Measurements from ENCODE around the gene HDAC2. TPM values are rescaled to one million over a fixed set of nuclear protein-coding genes. Genes with fewer than 3 reads are reported as not detected.
A peak's percentile ranks its signal among the peaks of the same experiment; 100 is the strongest.
"Not testable (repeated sequence)": the region's sequence is repeated elsewhere in the genome, so short reads cannot be mapped to it uniquely, and the experiment has no call there.

HDAC2 gene
- polyA plus RNA-seq, 3 donors: 224 to 240 (median 227) TPM

DNA sequence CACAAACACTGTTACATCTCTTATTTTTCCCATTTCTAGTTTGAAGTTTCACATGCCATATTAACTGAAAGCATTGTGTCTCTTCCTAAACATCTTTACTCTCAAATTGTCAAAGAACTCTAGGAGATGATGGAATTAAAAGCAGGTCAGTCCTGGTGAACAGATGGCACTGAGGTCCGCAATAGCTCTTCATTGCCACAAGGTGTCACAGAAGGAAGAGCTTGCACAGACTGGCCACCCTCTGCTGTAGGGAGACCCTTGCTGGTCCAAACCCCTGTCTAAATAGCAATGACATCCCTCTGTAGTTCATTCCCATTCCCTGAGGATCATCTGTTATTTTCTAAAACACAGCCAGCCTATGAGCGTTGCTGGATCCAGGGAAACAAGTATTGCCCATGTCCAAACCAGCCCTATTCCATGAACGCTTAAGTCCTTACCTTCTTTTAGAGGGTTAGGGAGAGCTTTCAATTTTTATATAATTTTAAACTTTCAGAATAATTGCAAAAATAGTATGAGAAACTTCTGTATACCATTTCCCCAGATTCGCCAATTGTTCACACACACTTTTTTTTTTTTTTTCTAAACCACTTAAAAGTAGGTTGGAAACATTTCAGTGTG, 10.1 kb upstream of the HDAC2 start:
- peak; percentile 12 for DNase-seq

DNA sequence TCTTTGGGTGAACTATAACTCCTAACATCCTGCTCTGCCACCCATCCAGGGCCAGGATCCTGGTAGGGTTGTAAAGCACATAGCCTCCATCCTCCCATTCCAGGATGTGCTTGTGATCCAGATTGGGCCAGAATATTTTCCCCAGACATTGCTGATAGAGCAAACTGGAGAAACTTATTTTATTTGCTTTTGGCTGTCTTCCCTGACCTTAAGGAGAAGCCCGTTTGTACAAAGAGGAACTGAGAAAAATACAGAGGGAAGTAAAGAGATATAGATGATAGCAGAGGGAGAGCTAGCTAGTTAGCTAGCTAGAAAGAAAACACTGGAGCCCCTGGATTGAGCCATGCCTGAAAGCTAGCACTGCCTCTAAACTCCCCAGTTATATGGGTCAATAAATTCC, 9.0 kb upstream of the HDAC2 start:
- DNase-seq: no peak

DNA sequence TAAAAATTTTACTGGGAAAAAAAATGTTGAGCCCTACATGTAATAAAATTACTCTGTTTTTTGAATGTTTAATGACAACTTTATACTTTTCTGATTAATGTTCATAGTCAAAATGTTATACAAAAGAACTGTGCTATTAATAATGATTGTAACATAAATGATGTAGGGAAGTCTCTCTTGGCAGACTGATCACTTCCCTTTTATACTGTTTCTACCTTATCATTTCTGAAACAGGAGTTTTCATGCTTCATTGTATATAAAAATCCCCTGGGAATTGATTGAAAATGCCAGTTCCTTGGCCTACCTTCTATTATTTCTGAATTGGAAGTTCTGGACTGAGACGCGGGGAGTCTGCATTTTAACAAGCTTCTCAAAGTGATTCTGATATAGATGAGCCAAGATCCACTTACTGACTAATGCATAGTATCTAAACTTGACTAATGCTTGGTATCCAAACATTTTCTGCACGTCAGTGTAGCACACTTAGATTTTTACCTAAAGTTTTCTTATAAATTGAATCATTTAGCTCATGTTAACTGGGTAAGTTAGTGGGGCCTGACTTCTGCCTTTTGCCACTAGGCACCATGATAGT, 7.2 kb upstream of the HDAC2 start:
- DNase-seq: no peak

DNA sequence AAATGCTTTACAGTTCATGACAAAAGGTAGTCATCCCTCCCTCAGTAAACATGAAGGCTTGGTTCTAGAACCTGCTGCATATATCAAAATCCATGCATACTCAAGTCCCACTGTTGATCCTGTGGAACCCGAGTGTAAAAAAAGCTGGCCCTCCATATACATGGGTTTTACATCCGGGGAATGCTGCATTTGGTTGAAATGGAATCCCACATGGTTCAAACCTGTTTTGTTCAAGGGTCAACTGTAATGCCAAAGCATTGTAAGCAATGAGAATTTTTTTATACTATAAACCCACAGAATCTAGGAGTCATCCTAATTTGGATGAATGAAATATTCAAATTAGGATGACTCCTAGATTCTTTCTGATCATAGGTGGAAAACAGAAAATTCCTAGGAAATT, 5.9 kb upstream of the HDAC2 start:
- no peak for DNase-seq

DNA sequence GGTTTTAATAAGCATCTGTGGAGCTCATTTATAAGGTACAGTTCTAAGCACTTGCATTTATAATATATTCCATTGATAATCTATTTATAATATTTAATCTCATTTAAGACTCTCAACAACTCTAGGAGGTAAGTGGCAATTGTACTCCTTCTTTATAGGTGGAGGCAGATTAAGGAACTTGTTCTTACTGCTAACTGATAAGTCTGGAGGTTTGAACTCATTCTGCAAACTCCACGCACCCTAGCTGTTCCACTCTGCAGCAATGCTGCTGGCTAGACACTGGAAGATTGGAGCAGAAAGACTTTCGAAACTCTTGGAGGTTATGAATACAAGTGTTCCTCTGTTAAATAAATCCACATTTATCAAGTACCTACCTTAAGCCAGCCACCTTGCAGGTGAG, 793 bp upstream of the HDAC2 start:
- no peak for DNase-seq

DNA sequence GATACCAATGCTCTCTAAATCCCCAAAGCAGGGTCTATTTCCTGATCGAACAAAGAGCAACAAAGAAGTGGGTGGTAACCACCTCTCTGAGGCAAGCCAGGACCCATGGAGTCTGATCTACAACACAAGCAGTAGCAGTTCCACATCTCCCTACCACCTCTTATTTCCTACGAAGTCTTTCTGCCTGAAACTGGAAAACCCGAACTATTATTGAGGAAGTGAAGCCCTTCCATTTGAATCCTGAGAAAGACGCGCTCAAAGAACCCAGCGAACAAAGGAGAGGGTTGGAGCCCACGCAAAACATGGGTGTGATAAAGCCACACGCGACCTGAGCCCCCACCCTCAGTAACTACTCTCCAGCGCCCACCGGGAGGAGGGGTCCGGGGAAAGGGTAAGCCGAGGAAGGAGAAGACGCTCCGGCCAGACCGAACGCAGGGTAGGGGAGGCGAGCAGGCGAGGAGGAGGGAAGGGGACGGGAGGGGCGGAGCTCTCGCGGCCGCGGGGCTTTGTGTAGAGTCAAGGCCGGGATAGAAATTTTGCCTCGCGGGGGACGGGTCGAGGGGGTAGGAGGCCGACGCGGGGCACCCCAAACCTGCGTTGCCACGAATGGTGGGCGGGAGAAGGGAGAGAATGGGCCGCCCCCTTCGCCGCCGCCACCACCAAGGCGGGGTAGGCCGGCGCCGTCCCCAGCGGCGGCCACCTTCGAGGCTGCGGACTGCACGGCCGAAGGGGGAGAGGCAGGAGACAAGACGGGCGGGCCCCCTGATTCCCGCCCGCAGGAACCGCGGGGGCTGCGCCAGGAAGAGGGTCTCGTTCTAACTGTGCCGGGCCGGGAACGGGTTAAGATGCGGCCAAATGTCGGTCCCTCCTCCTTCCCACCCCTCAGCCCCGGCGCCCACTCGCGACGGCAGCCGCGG, 802 bp downstream of the HDAC2 start:
- peak; percentile 70 for DNase-seq

DNA sequence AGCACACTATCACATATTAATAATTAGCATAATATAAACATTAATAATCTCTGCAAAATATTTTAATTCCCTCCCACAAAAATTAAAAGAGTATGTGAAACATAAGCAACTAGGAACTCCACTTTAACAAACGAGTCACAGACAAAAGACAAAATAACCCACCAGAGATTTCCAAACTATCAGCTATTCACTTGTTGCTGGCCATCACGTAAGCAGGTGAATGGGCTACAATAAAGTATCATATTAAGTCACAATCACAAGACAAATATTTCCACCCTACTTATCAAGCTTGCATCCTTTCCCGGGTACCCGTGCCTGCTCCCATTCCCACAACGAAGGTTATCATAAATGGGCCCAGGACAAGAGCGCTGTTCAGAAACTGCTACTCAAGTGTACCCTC, 2.5 kb downstream of the HDAC2 start:
- DNase-seq: no peak

DNA sequence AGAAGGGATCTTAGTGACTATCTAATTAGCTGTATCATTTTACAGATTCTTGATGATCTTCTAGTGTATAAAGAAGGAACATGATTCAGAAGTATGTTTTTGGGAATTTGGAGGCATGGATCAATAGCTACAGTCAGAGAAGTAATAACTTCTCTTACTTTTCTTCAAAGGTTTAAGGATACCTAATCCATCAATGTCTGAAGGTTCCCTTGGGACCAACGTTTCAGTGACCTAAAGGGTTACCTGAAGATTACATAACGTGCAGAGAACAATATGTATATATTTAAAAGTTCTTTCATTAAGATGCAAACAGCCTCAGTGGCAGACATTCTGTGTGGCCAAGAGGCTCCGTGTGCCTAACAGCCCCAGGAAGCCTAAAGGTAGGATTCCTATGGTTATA, 3.2 kb downstream of the HDAC2 start:
- no peak for DNase-seq

DNA sequence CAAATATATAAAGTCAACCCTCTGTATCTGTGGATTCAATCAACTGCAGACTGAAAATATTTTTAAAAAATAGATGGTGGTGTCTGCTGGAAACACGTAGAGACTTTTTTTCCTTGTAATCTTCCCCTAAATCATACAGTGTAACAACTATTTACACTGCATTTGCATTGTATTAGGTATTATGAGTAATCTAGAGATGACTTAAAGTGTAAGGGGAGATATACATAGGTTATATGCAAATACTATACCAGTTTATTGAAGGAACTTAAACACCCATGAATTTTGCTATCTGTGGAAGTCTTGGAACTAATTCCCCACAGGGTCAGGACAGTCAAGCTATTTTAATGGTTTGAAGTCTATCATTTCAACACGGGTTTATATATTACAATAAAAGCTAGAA, 10.2 kb downstream of the HDAC2 start:
- DNase-seq: no peak

DNA sequence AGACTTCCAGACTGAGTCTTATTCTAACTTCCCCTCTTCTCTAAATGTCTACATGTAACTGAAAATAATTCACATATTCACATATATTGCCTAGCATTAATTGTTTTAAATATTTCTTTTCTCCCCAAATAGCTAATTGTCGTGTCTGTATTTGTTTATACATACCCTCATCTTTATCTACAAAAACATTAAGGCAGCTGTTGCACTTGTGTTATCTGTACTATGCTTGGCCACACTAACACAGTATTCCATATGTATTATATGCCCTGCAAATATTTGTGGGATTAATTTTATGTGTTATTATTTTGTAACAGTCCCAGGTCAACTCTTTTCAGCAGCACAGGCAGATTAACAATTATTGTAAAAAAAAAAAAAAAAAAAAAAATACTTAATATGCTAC, 11.7 kb downstream of the HDAC2 start:
- DNase-seq: no peak

DNA sequence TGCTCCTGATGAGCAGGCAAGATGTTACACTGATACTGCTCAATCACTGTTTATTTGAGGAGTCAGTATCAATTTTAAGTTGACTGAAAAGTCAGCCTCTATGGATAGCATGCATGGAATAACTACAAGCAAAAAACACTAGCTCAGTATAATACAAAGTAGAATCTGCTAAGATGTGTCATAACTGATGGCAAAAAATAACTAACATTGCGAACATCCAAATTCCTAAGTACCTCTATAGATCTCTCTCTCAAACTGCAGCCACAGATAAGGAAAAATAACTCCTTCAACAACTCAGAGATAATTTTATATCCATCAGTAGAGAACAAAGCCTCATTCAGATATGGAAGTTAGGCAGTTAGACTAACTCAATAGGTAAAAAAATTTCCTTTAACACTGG, 16.3 kb downstream of the HDAC2 start:
- DNase-seq: no peak

DNA sequence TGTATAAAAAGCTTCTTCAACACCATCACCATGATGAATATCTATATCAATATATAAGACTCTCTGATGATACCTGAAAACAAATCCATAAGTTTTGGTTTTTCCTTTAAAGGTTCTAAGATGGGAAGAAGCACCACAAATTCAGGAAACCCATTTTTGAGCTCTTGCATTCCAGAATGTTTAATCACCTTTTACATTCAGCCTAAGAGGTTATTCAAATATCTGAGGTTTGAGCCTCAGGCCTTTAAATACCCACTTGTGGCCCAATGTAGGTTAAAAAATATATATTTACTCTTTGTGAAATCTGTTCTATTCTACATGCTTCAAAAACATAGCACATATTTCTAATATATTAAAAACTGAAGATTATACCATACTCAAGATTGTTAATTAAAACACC, 17.6 kb downstream of the HDAC2 start:
- no peak for DNase-seq

DNA sequence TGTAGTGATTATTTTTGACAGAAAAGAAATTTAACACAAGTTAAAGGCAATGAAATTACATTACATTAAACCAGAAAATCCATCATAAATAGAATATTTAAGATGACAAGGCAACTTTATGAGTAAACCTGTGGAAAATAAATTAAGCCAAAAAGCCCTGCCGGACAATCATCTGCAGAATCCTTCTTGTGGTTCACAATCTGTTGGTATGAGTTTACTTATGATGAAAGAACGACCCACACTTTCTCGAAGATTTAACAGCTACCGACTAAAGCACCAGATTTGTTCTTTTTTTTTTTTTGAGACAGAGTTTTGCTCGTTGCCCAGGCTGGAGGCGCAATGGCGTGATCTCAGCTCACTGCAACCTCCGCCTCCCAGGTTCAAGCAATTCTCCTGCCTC, 21.4 kb downstream of the HDAC2 start:
- no peak for DNase-seq

DNA sequence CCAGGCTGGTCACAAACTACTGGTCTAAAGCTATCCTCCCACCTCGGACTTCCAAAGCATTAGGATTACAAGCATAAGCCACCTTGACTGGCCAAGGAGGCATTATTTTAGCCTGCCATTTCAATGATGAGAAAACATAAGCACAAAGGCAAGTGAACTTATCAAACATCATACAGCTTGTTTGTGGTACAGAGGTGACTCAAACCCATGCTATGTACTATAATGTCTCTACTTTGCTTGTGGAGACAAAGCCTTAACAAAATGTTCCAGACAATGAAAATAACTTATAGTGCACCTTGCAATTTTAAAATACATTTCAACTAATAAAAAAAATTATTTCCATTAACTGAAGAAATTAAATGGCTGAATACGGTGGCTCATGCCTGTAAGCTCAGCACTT, 26.2 kb downstream of the HDAC2 start:
- no peak for DNase-seq

DNA sequence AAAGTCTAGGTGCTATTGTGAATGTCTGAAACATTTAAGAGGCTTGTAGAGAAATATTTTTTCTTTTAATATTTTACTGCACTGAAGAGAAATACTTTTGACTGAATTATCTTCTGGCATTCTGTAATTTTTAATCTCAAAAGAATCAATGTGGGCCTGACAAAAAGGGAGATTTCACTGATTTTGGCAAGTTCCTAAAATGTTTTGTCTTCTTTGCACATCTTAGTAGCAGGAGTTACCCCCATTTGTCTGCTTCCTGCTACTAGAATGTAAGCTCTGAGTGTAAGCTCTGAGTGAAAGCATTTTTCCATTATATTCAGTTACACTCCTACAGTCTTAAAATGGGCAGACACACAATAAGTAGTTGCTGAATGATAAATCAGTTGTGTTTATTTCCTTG, 31.1 kb downstream of the HDAC2 start:
- DNase-seq: no peak

DNA sequence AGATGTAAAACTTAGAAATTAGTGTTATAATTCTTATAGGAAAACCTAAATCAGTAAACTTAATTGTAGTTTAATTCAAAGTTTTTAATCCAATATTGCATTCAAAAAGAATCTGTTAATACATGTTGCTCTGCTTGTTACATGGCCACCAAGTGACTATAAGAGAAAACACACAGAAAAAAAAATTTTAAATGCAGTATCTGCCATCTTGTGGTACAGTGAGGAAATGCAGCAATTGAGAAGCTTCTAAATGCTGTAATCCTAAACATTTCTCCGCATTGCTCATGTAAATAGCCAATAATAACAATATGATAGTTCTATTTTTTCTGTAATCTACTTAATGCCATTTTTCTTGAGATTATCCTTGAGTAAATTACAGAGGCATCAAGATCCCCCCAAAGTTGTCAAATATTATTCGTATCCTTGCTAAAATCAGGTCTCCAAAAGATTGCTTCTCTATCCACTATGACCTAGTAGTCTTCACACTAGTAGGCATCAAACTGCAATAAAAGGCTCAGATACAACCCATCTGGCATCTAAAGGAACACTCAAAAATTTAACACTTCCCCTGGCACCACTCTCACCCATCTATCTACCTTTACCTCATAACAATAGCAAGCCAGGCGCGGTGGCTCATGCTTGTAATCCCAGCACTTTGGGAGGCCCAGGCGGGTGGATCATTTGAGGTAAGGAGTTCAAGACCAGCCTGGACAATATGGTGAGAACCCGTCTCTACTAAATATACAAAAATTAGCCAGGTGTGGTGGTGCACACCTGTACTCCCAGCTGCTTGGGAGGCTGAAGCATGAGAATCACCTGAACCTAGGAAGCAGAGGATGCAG, 34.6 kb downstream of the HDAC2 start:
- DNase-seq: peak; percentile 76

DNA sequence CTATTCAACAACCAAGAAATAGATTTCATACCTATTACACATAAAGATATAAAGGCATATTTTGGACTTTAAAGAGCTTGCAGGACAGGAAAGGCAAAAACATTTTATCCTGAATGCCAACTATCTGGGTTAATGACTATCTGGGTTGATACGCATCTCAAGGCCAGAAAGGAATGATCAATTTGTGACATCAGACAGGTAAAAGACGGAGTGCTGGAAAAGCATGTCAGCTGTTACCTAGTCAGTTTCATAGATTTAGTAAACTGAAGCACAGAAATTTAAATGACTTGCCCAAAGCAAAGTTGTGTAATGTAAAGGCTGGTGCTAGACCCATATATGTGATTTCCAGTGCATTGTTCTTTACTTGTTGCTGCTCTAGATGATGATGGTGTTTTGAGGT, 36.8 kb downstream of the HDAC2 start:
- DNase-seq: no peak

DNA sequence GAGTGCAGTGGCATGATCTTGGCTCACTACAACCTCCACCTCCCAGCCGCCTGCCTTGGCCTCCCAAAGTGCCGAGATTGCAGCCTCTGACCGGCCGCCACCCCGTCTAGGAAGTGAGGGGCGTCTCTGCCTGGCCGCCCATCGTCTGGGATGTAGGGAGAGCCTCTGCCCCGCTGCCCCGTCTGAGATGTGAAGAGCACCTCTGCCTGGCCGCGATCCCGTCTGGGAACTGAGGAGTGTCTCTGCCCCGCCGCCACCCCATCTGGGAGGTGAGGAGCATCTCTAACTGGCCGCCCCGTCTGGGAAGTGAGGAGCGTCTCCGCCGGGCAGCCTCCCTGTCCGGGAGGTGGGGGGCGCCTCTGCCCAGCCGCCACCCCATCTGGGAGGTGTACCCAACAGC, 39.0 kb downstream of the HDAC2 start:
- not testable (repeated sequence) for DNase-seq

DNA sequence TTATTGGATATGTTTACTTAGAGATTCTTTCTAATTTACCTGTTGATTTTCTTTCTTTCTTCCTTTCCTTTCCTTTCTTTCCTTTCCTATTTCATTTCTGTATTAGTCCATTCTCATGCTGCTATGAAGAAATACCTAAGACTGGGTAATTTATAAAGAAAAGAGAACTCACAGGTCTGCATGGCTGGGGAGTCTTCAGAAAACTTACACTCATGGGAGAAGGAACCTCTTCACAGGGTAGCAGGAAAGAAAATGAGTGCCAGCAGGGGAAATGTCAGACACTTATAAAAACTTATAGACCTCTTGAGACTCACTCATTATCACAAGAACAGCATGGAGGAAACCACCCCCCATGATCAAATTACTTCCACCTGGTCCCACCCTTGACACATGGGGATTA, 40.8 kb downstream of the HDAC2 start:
- no peak for DNase-seq

DNA sequence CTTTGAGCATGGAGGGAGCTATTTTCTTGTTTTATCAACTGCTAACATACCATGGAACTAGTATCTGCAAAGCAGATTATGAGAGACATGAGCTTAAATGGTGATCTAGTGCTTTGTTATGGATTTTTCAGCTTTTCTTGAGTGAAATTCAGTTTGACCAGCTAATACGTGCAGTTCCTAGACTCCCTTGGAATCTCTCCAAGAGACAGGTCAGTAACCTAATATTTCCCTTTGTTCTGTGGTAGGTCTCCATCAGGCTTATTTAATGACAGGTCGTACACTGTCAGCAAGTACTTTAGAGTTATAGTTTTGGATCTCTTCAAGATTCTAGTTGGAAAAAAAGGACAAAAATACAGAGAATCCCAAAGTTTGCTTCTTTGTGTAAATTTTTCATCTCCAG, 43.9 kb downstream of the HDAC2 start:
- DNase-seq: no peak

DNA sequence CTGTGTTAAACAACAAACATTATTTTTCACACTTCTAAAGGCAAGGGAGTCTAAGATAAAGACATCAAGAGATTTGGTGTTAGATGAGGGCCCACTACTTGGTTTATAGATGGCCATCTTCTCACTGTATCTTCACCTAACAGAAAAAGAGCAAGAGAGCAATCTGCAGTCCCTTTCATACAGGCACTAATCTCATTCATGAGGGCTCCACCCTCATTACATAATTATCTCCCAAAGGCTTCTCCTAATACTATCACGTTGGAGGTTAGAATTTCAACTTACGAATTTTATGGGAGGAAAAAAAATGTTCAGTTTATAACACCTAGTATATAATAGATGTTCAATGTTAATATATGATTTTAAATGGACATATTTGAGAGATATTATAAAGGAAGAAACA, 45.6 kb downstream of the HDAC2 start:
- no peak for DNase-seq

DNA sequence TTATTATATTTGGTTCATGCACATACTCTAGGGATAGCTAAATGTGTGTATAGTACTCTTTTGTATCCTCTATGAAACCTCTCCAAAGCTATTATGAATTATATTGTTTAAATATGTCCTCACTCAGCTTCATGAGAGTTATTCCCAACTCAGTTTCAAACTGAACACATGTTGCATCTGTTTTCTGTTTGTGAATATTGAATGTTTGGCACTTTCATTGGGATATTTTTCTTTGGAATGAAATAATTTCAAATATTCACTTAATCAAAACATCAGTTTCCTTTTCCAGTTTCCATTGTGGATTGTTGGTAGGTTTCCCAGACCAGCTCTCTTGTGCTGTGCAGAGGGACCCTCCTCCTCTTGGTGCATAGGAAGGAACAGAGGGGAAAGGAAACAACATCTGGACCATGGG, 46.6 kb downstream of the HDAC2 start:
- no peak for DNase-seq
